Keratinocyte (primary cell): Measurements from ENCODE around the gene NPLOC4.

ENCODE experiments used
- CTCF ChIP-seq, 3 experiments: IDR thresholded peaks in 1 of 3; conservative IDR thresholded peaks in 1 of 3; optimal IDR thresholded peaks in 1 of 3; 2 replicates in 2 of 3; 3 replicates in 1 of 3; pipeline versions ENCODE3 to v1.5.1; 2011; ENCODE audit warnings: low read length in 3 of 3, mild to moderate bottlenecking in 3 of 3, moderate library complexity in 2 of 3, control low read depth in 1 of 3, inconsistent platforms in 1 of 3; ENCODE audit not compliant: insufficient read depth in 2 of 3; ENCODE audit errors: extremely low read depth in 1 of 3
- EZH2 ChIP-seq: IDR thresholded peaks from one replicate; pipeline ENCODE4 v1.6.1; 2012; ENCODE audit warnings: inconsistent platforms, mild to moderate bottlenecking, low read length, moderate library complexity

DNA sequence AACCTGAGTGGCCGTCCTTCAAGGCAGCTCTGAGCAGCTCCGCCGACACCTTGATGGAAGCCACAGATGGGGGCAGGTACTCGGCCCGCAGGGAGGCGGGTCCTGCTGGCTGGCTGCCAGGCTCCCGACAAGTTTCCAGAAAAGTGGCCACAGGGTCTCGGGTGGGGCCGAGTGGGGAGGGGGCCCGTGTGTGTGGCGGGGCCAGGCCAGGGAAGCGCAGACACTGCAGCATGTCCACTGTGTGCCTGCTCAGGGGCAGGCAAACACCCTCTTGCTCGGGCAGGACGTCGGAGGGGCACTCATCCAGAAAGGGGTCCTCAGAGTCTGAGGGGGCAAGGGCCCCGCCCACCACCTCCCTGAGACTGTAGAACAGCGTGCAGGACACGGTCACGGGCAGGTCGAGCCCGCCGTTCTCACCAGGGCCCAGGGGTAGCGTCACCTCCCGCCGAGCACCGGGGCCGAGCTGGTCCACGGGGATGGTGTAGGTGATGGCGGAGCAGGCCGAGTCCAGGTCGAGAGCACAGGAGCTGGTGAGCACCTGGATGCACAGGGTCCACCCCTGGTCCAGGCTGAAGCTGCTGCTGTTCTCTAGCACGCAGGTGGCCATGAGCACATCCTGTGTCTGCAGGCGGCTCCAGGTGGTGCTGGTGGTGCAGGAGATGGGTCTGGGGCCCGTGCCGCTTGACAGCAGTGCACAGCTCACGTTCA, 89.9 kb downstream of the NPLOC4 start:
- TF ChIP-seq CTCF (optimal IDR thresholded peaks at IDR 0.05 in 1 of 3, IDR thresholded peaks at IDR 0.05 in 1 of 3, conservative IDR thresholded peaks at IDR 0.05 in 1 of 3; ENCODE audit: extremely low read depth in 1 of 3, insufficient read depth in 2 of 3, low read length in 3 of 3) (no peak), EZH2 (no peak)
